Esophagus squamous epithelium (tissue), 5 donors: Measurements from ENCODE around the gene USP50. TPM values are rescaled to one million over a fixed set of nuclear protein-coding genes. Genes with fewer than 3 reads are reported as not detected.
"Not testable (repeated sequence)": the region's sequence is repeated elsewhere in the genome, so short reads cannot be mapped to it uniquely, and the experiment has no call there.

Experiments
- DNase-seq: peaks from one replicate; lab custom pipeline; 2025; lab: John Stamatoyannopoulos, UW
- H3K27ac ChIP-seq, 4 donors: fragments of 200-600 bp; sonication (generic); one replicate each; pipeline ENCODE4 v1.5.1; 2016 to 2019; ENCODE audit warnings: mild to moderate bottlenecking in 1 of 4
- H3K27me3 ChIP-seq, 4 donors: fragments of 200-600 bp; sonication (generic); 1 replicate in 3 of 4; 2 replicates in 1 of 4; pipeline versions ENCODE4 v1.5.1 to v1.6.0; 2017 to 2021; ENCODE audit warnings: antibody characterized with exemption in 1 of 4
- H3K36me3 ChIP-seq, 3 donors: fragments of 200-600 bp; sonication (generic); one replicate each; pipeline ENCODE4 v1.5.1; 2016 to 2019
- H3K4me1 ChIP-seq, 3 donors: fragments of 200-600 bp; sonication (generic); one replicate each; pipeline ENCODE4 v1.5.1; 2017 to 2019
- H3K4me3 ChIP-seq, 4 donors: fragments of 200-600 bp; sonication (generic); 1 replicate in 3 of 4; 2 replicates in 1 of 4; pipeline ENCODE4 v1.5.1; 2016 to 2019; ENCODE audit warnings: mild to moderate bottlenecking in 2 of 4, moderate library complexity in 1 of 4
- H3K9me3 ChIP-seq, 3 donors: fragments of 200-600 bp; sonication (generic); one replicate each; pipeline ENCODE4 v1.5.1; 2016 to 2019
- CTCF ChIP-seq, 6 experiments: fragments of 450-650 bp in 4 of 6; fragments of 200-600 bp in 2 of 6; sonication (generic) in 2 of 6; IDR thresholded peaks; one replicate each; pipeline ENCODE4 v1.5.1; 2016 to 2019; ENCODE audit warnings: antibody characterized with exemption in 6 of 6, mild to moderate bottlenecking in 4 of 6, moderate library complexity in 4 of 6
- POLR2A ChIP-seq, 4 donors: fragments of 450-650 bp; IDR thresholded peaks; one replicate each; pipeline ENCODE4 v1.6.1; 2017; ENCODE audit warnings: antibody characterized with exemption in 4 of 4, mild to moderate bottlenecking in 4 of 4, moderate library complexity in 3 of 4
- WGBS, 2 donors: methylation state at CpG; one replicate each; pipeline ENCODE4 v1.1.5; 2018; 5-methylcytosine and 5-hydroxymethylcytosine counted together
- intact Hi-C: fragments of 100-400 bp; cut with DNase I; formaldehyde crosslinking; loops from one replicate; pipeline ENCODE4 v1.15.0; 2022
- total RNA-seq, 4 donors: library from RNA; depleted of rRNA; stranded (reverse); fragments of >200 nt; gene quantifications; one replicate each; pipeline ENCODE4 v1.1.0, GENCODE V29; 2016
- donor health status: DM: yes; HTN: yes; CAD: no.

Gene USP50
- total RNA-seq, 4 donors from 2014 or later = 0.95 TPM; not detected in 3

- Histone ChIP-seq H3K27ac (no peak overlapping the region), H3K36me3 (peaks cover 0 to 35% (median 0%) of the 10 kb centered on the region in 3 donors), H3K4me1 (no peaks in the 10 kb centered on the region), H3K9me3 (no peaks in the 10 kb centered on the region), H3K4me3 (no peak overlapping the region), H3K27me3 (no peaks in the 10 kb centered on the region)
- intact Hi-C loops = no loop called here
- TF ChIP-seq CTCF (IDR thresholded peaks at IDR 0.05) (no peak), POLR2A (IDR thresholded peaks at IDR 0.05) (no peak)
- WGBS, 2 donors = 56 to 79% methylated on average over 5 to 8 of the region's 8 CpGs
- no peak for DNase-seq
Observed at GRCh38 chr15:50506121-50506520, 40.3 kb downstream of the USP50 start.

- H3K9me3 ChIP-seq, H3K27ac ChIP-seq, H3K4me1 ChIP-seq, DNase-seq, intact Hi-C loops, H3K27me3 ChIP-seq, H3K4me3 ChIP-seq: not testable (repeated sequence)
- whole genome bisulfite sequencing, 2 donors = 80 to 86% methylated on average over 2 of the region's 2 CpGs
- H3K36me3 ChIP-seq = peaks cover 0 to 37% (median 0%) of the 10 kb centered on the region in 3 donors
Observed at GRCh38 chr15:50505656-50506055, 40.8 kb downstream of the USP50 start.

GRCh38 chr15:50503144-50503543 is 43.3 kb downstream of the USP50 start:
- no peaks in the 10 kb centered on the region for H3K9me3 ChIP-seq
- intact Hi-C loops = no loop called here
- H3K4me3 ChIP-seq = no peak overlapping the region
- H3K4me1 ChIP-seq = no peaks in the 10 kb centered on the region
- no peaks in the 10 kb centered on the region for H3K27me3 ChIP-seq
- H3K36me3 ChIP-seq = peaks cover 0 to 62% (median 0%) of the 10 kb centered on the region in 3 donors
- TF ChIP-seq CTCF (IDR thresholded peaks at IDR 0.05) (no peak), POLR2A (IDR thresholded peaks at IDR 0.05) (no peak)
- DNase-seq = no peak
- WGBS, 2 donors = 90 to 93% methylated on average over 7 of the region's 7 CpGs
- H3K27ac ChIP-seq = no peak overlapping the region

GRCh38 chr15:50501815-50502214 is 44.7 kb downstream of the USP50 start:
- H3K9me3 ChIP-seq = no peaks in the 10 kb centered on the region
- 97 to 99% methylated on average over 4 of the region's 4 CpGs for WGBS, 2 donors
- no peak for TF ChIP-seq POLR2A (IDR thresholded peaks at IDR 0.05)
- no peak for TF ChIP-seq CTCF (IDR thresholded peaks at IDR 0.05)
- intact Hi-C loops = no loop called here
- H3K27me3 ChIP-seq = no peaks in the 10 kb centered on the region
- peaks cover 0 to 76% (median 3%) of the 10 kb centered on the region in 3 donors for H3K36me3 ChIP-seq
- H3K4me1 ChIP-seq = no peaks in the 10 kb centered on the region
- H3K27ac ChIP-seq = no peak overlapping the region
- DNase-seq = no peak
- no peak overlapping the region for H3K4me3 ChIP-seq

- Histone ChIP-seq H3K4me3 (no peak overlapping the region), H3K9me3 (no peaks in the 10 kb centered on the region), H3K4me1 (no peaks in the 10 kb centered on the region), H3K27ac (no peak overlapping the region), H3K27me3 (no peaks in the 10 kb centered on the region), H3K36me3 (peaks cover 0 to 90% (median 4%) of the 10 kb centered on the region in 3 donors)
- intact Hi-C loops = no loop called here
- no peak for TF ChIP-seq POLR2A (IDR thresholded peaks at IDR 0.05)
- no peak for TF ChIP-seq CTCF (IDR thresholded peaks at IDR 0.05)
- DNase-seq = no peak
- 72 to 74% methylated on average over 3 of the region's 3 CpGs for WGBS, 2 donors
Observed at GRCh38 chr15:50500352-50500751, 46.1 kb downstream of the USP50 start.

GRCh38 chr15:50496692-50497091 is 49.8 kb downstream of the USP50 start:
- no peaks in the 10 kb centered on the region for H3K4me1 ChIP-seq
- H3K9me3 ChIP-seq = no peaks in the 10 kb centered on the region
- DNase-seq = no peak
- no peaks in the 10 kb centered on the region for H3K27me3 ChIP-seq
- TF ChIP-seq CTCF (IDR thresholded peaks at IDR 0.05) (no peak), POLR2A (IDR thresholded peaks at IDR 0.05) (no peak)
- no peak overlapping the region for H3K27ac ChIP-seq
- 88 to 100% methylated on average over 2 of the region's 2 CpGs for WGBS, 2 donors
- peaks cover 4 to 100% (median 30%) of the 10 kb centered on the region in 3 donors for H3K36me3 ChIP-seq
- intact Hi-C loops = no loop called here
- no peak overlapping the region for H3K4me3 ChIP-seq

- DNase-seq, H3K27me3 ChIP-seq, intact Hi-C loops, H3K27ac ChIP-seq, H3K4me3 ChIP-seq, H3K9me3 ChIP-seq, H3K4me1 ChIP-seq: not testable (repeated sequence)
- WGBS, 2 donors = 83% methylated on average over 2 of the region's 2 CpGs; no CpG with 5 or more reads in 1 of the 2 donors
- peaks cover 12 to 100% (median 39%) of the 10 kb centered on the region in 3 donors for H3K36me3 ChIP-seq
Observed at GRCh38 chr15:50494547-50494946, 51.9 kb downstream of the USP50 start.
